ENCODE results near the gene ARL8B. TPM values are rescaled to one million over a fixed set of nuclear protein-coding genes. Genes with fewer than 3 reads are reported as not detected.

The ARL8B gene
- polyA plus RNA-seq, 1 of the 3 experiments (the other 2 are of a cell fraction) = 21.9 TPM

- POLR2A ChIA-PET = no interaction called here
- 56% methylated on average over 5 of the region's 5 CpGs for WGBS (ENCODE audit: low lambda C conversion rate)
- H3K27ac ChIP-seq (ENCODE audit: low read depth in 2 of 2, low read length in 1 of 2) = no peak overlapping the region
- H4K20me1 ChIP-seq (ENCODE audit: insufficient read depth) = no peaks in the 10 kb centered on the region
- CTCF ChIA-PET = interaction anchor here (1.2 kb wide), 1 partner anchor 83 kb away, joined by 3 read pairs; no protein-coding TSS in a partner anchor
- H3K4me2 ChIP-seq = no peak overlapping the region
- H3F3A ChIP-seq (replicated peaks; ENCODE audit: insufficient read depth) = no peaks in the 10 kb centered on the region
- no peak overlapping the region for H3K4me3 ChIP-seq (ENCODE audit: low read depth in 2 of 2, low read length in 1 of 2)
- H3K4me1 ChIP-seq (ENCODE audit: control insufficient read depth in 1 of 2, insufficient read depth in 2 of 2, low read depth in 1 of 2, low read length in 1 of 2) = no peaks in the 10 kb centered on the region; a peak in 1 of 4 replicates
- no peak for TF ChIP-seq TAF1 (IDR thresholded peaks at IDR 0.05; ENCODE audit: borderline replicate concordance, low read depth, low read length)
- TF ChIP-seq RFX5 (IDR thresholded peaks at IDR 0.05; ENCODE audit: low read length) = no peak
- TF ChIP-seq JUND (IDR thresholded peaks at IDR 0.05) = no peak
- H3K79me2 ChIP-seq (ENCODE audit: insufficient read depth) = no peaks in the 10 kb centered on the region
- H3K27me3 ChIP-seq (ENCODE audit: insufficient read depth) = no peaks in the 10 kb centered on the region
- H3K36me3 ChIP-seq (replicated peaks in 1 of 2; ENCODE audit: control insufficient read depth in 1 of 2, insufficient read depth in 2 of 2, low read length in 1 of 2) = peaks cover 10 to 46% of the 10 kb centered on the region in 2 experiments
- H3K9me2 ChIP-seq = no peaks in the 10 kb centered on the region
- no peaks in the 10 kb centered on the region for H3K9me3 ChIP-seq
- DNase-seq = no peak
- H2AFZ ChIP-seq (ENCODE audit: low read depth) = no peak overlapping the region
- no peak overlapping the region for H3K9ac ChIP-seq
Measured at GRCh38 chr3:5220193-5220592, 98.1 kb downstream of the ARL8B start.

GRCh38 chr3:5220667-5221431 is 98.8 kb downstream of the ARL8B start:
- Histone ChIP-seq H3K27ac (ENCODE audit: low read depth in 2 of 2, low read length in 1 of 2) (no peak overlapping the region), H3K9ac (no peak overlapping the region), H3K79me2 (ENCODE audit: insufficient read depth) (no peaks in the 10 kb centered on the region), H3K4me2 (no peak overlapping the region), H3K36me3 (replicated peaks in 1 of 2; ENCODE audit: control insufficient read depth in 1 of 2, insufficient read depth in 2 of 2, low read length in 1 of 2) (peaks cover 10 to 40% of the 10 kb centered on the region in 2 experiments), H3K27me3 (ENCODE audit: insufficient read depth) (no peaks in the 10 kb centered on the region), H3K9me2 (no peaks in the 10 kb centered on the region), H3F3A (replicated peaks; ENCODE audit: insufficient read depth) (no peaks in the 10 kb centered on the region), H3K9me3 (no peaks in the 10 kb centered on the region), H4K20me1 (ENCODE audit: insufficient read depth) (no peaks in the 10 kb centered on the region), H3K4me3 (ENCODE audit: low read depth in 2 of 2, low read length in 1 of 2) (no peak overlapping the region), H2AFZ (ENCODE audit: low read depth) (no peak overlapping the region), H3K4me1 (ENCODE audit: control insufficient read depth in 1 of 2, insufficient read depth in 2 of 2, low read depth in 1 of 2, low read length in 1 of 2) (no peaks in the 10 kb centered on the region; a peak in 1 of 4 replicates)
- TF ChIP-seq JUND (IDR thresholded peaks at IDR 0.05) = no peak
- no peak for TF ChIP-seq SIN3A (IDR thresholded peaks at IDR 0.05; ENCODE audit: borderline replicate concordance, low read depth, low read length)
- TF ChIP-seq GABPA (IDR thresholded peaks at IDR 0.05; ENCODE audit: low read depth) = no peak
- TF ChIP-seq RFX5 (IDR thresholded peaks at IDR 0.05; ENCODE audit: low read length) = no peak
- no peak for TF ChIP-seq NFIC (IDR thresholded peaks at IDR 0.05; ENCODE audit: borderline replicate concordance)
- no peak for TF ChIP-seq ELF1 (IDR thresholded peaks at IDR 0.05)
- no peak for TF ChIP-seq EZH2phosphoT487 (IDR thresholded peaks at IDR 0.05; ENCODE audit: borderline replicate concordance, low read depth)
- TF ChIP-seq ZBTB33 (IDR thresholded peaks at IDR 0.05; ENCODE audit: borderline replicate concordance, low read depth) = no peak
- no peak for TF ChIP-seq RAD21 (IDR thresholded peaks at IDR 0.05; ENCODE audit: low read length)
- TF ChIP-seq NRF1 (IDR thresholded peaks at IDR 0.05; ENCODE audit: low read depth, low read length) = no peak
- no peak for TF ChIP-seq SMC3 (IDR thresholded peaks at IDR 0.05; ENCODE audit: low read depth, low read length)
- no peak for TF ChIP-seq REST (IDR thresholded peaks at IDR 0.05; ENCODE audit: low read depth, low read length)
- no peak for TF ChIP-seq FOXM1 (IDR thresholded peaks at IDR 0.05; ENCODE audit: low read depth)
- TF ChIP-seq USF1 (IDR thresholded peaks at IDR 0.05; ENCODE audit: borderline replicate concordance, low read depth) = no peak
- no peak for TF ChIP-seq MAX (IDR thresholded peaks at IDR 0.05; ENCODE audit: low read depth)
- TF ChIP-seq CHD2 (IDR thresholded peaks at IDR 0.05; ENCODE audit: low read length, partially characterized antibody) = no peak
- ChIA-PET CTCF (interaction anchor here (1.2 kb wide), 1 partner anchor 84 kb away, joined by 3 read pairs; no protein-coding TSS in a partner anchor), POLR2A (no interaction called here)
- DNase-seq = no peak
- 98% methylated on average over 10 of the region's 11 CpGs for WGBS (ENCODE audit: low lambda C conversion rate)
